HFFc6 (cell line): Measurements from ENCODE around the gene AKAP6. TPM values are rescaled to one million over a fixed set of nuclear protein-coding genes. Genes with fewer than 3 reads are reported as not detected.

Source experiments
- DNase-seq: peaks from one replicate; pipeline ENCODE4 v3.0.0-alpha.2; 2018
- H3K27ac Mint-ChIP-seq: 2 replicates; pipeline ENCODE4 v1.8.0; 2020; ENCODE audit warnings: mild to moderate bottlenecking, mixed read lengths
- H3K27me3 Mint-ChIP-seq: 2 replicates; pipeline ENCODE4 v1.8.0; 2021; ENCODE audit warnings: mild to moderate bottlenecking, moderate library complexity, mixed read lengths; ENCODE audit not compliant: insufficient read depth
- H3K36me3 Mint-ChIP-seq: 2 replicates; pipeline ENCODE4 v1.8.0; 2021; ENCODE audit warnings: low read depth, mixed read lengths
- H3K4me1 Mint-ChIP-seq: 2 replicates; pipeline ENCODE4 v1.8.0; 2020; ENCODE audit warnings: low read depth, mixed read lengths
- H3K4me3 Mint-ChIP-seq: 2 replicates; pipeline ENCODE4 v1.8.0; 2020; ENCODE audit warnings: mild to moderate bottlenecking, moderate library complexity, mixed read lengths
- H3K9me3 Mint-ChIP-seq: 2 replicates; pipeline ENCODE4 v1.8.0; 2020; ENCODE audit warnings: mild to moderate bottlenecking, mixed read lengths
- CTCF ChIP-seq: fragments of 200-600 bp; sonication (generic); IDR thresholded peaks from 2 replicates; pipeline ENCODE4 v1.5.0; 2021; ENCODE audit warnings: antibody characterized with exemption, mild to moderate bottlenecking
- total RNA-seq, 6 experiments: library from RNA; stranded (reverse); fragmentation: NEBNext Ultra II Directional; extraction: Animal tissue kit (Norgen Biotek cat#: 25700); gene quantifications; 2 replicates in 1 of 6; 3 replicates in 5 of 6; pipeline ENCODE4 v1.2.3, GENCODE V29; 2021

AKAP6 gene
- total RNA-seq, 6 experiments from 2014 or later, result 6.1 to 9.8 (median 6.5) TPM

- peak; percentile 52 for DNase-seq
- Mint-ChIP-seq H3K4me3 (no peak overlapping the region), H3K27me3 (peaks cover 2% of the 10 kb centered on the region), H3K36me3 (no peaks in the 10 kb centered on the region), H3K27ac (peak overlapping the region; percentile 16), H3K4me1 (peaks cover 46% of the 10 kb centered on the region), H3K9me3 (no peaks in the 10 kb centered on the region)
- TF ChIP-seq CTCF, result peak; percentile 53
Observed at GRCh38 chr14:32366256-32366879, 37.3 kb downstream of the AKAP6 start.

- no peak for TF ChIP-seq CTCF
Observed at GRCh38 chr14:32366986-32367385, 37.9 kb downstream of the AKAP6 start.

GRCh38 chr14:32367516-32367915 lies 38.4 kb downstream of the AKAP6 start:
- H3K27me3 Mint-ChIP-seq, result peaks cover 2% of the 10 kb centered on the region
- no peak overlapping the region for H3K4me3 Mint-ChIP-seq
- no peaks in the 10 kb centered on the region for H3K9me3 Mint-ChIP-seq
- no peak for TF ChIP-seq CTCF
- H3K27ac Mint-ChIP-seq, result peak overlapping the region; percentile 20; the same call in 1 of the 2 replicates
- H3K36me3 Mint-ChIP-seq, result no peaks in the 10 kb centered on the region
- peaks cover 46% of the 10 kb centered on the region for H3K4me1 Mint-ChIP-seq
- no peak for DNase-seq

More at GRCh38 chr14:32366986-32367385, 37.9 kb downstream of the AKAP6 start:
- Mint-ChIP-seq H3K27me3 (peaks cover 2% of the 10 kb centered on the region), H3K4me3 (no peak overlapping the region), H3K36me3 (no peaks in the 10 kb centered on the region), H3K9me3 (no peaks in the 10 kb centered on the region), H3K27ac (no peak overlapping the region), H3K4me1 (peaks cover 46% of the 10 kb centered on the region)
- DNase-seq, result no peak

GRCh38 chr14:32368107-32368506 lies 39.0 kb downstream of the AKAP6 start:
- no peak for TF ChIP-seq CTCF
- H3K27ac Mint-ChIP-seq, result peak overlapping the region; percentile 20; the same call in 1 of the 2 replicates
- peaks cover 46% of the 10 kb centered on the region for H3K4me1 Mint-ChIP-seq
- DNase-seq, result no peak
- H3K36me3 Mint-ChIP-seq, result no peaks in the 10 kb centered on the region
- H3K27me3 Mint-ChIP-seq, result peaks cover 2% of the 10 kb centered on the region
- H3K4me3 Mint-ChIP-seq, result no peak overlapping the region
- no peaks in the 10 kb centered on the region for H3K9me3 Mint-ChIP-seq

- H3K4me1 Mint-ChIP-seq, result peaks cover 38% of the 10 kb centered on the region
- H3K27me3 Mint-ChIP-seq, result no peaks in the 10 kb centered on the region; the same call in 1 of the 2 replicates
- no peaks in the 10 kb centered on the region for H3K36me3 Mint-ChIP-seq
- no peak overlapping the region; the same call in none of the 2 replicates for H3K27ac Mint-ChIP-seq
- DNase-seq, result peak; percentile 80
- no peak for TF ChIP-seq CTCF
- no peaks in the 10 kb centered on the region for H3K9me3 Mint-ChIP-seq
- peak overlapping the region; percentile 21 for H3K4me3 Mint-ChIP-seq
Observed at GRCh38 chr14:32370714-32371113, 41.6 kb downstream of the AKAP6 start.
